OCI-LY1 (cell line): ENCODE data around the gene C3orf70.

Source experiments
- EZH2 ChIP-seq: fragments of 200-600 bp; sonication (generic), shearing (Covaris generic); IDR thresholded peaks from 2 replicates; pipeline ENCODE4 v1.8.0; 2017; ENCODE audit warnings: borderline replicate concordance, mixed run types, mild to moderate bottlenecking, antibody characterized with exemption, low read length, moderate library complexity, mixed read lengths
- TF ChIP-seq, protein P1 (sequence below): fragments of 200-600 bp; sonication (generic), shearing (Covaris generic); IDR thresholded peaks from 2 replicates; pipeline ENCODE4 v1.5.1; 2017; ENCODE audit warnings: mild to moderate bottlenecking, antibody characterized with exemption, low read length, moderate library complexity, mixed read lengths

DNA sequence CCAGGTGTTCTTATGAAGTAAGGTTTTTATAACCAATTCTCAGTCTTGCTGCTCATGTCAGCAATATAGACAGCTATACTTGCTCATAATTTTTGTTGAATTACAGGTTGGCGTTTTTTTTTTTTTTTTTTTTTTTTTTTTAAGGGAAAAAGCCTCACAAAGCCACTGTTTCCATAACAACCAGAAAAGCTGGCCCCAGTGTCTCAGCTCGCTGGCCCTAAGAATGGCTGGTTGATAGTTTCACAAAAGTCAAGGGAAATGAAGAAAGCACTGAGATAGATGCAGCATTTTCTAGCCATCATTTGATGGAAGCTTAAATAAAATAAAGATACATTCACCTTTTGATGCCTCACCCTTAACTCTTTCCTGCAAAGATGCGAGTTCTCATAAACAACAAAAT lies 121.9 kb downstream of the C3orf70 start:
- TF ChIP-seq EZH2 = no peak
- TF ChIP-seq, protein P1, sequence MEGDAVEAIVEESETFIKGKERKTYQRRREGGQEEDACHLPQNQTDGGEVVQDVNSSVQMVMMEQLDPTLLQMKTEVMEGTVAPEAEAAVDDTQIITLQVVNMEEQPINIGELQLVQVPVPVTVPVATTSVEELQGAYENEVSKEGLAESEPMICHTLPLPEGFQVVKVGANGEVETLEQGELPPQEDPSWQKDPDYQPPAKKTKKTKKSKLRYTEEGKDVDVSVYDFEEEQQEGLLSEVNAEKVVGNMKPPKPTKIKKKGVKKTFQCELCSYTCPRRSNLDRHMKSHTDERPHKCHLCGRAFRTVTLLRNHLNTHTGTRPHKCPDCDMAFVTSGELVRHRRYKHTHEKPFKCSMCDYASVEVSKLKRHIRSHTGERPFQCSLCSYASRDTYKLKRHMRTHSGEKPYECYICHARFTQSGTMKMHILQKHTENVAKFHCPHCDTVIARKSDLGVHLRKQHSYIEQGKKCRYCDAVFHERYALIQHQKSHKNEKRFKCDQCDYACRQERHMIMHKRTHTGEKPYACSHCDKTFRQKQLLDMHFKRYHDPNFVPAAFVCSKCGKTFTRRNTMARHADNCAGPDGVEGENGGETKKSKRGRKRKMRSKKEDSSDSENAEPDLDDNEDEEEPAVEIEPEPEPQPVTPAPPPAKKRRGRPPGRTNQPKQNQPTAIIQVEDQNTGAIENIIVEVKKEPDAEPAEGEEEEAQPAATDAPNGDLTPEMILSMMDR = no peak
